SU-DHL-6 (cell line): Measurements from ENCODE around the gene GLIS2.

ENCODE experiments used
- EZH2phosphoT487 ChIP-seq: fragments of 200-600 bp; sonication (generic), shearing (Covaris generic); conservative IDR thresholded peaks from 2 replicates; pipeline ENCODE4 v1.6.1; 2018; ENCODE audit warnings: mild to moderate bottlenecking, antibody characterized with exemption, low read length, moderate library complexity, mixed read lengths
- TF ChIP-seq, protein P1 (sequence below): fragments of 200-600 bp; sonication (generic); IDR thresholded peaks from one replicate; pipeline ENCODE4 v1.5.1; 2017; ENCODE audit warnings: antibody characterized with exemption, mild to moderate bottlenecking, low read length, moderate library complexity; ENCODE audit not compliant: insufficient read depth, poor library complexity, severe bottlenecking

DNA sequence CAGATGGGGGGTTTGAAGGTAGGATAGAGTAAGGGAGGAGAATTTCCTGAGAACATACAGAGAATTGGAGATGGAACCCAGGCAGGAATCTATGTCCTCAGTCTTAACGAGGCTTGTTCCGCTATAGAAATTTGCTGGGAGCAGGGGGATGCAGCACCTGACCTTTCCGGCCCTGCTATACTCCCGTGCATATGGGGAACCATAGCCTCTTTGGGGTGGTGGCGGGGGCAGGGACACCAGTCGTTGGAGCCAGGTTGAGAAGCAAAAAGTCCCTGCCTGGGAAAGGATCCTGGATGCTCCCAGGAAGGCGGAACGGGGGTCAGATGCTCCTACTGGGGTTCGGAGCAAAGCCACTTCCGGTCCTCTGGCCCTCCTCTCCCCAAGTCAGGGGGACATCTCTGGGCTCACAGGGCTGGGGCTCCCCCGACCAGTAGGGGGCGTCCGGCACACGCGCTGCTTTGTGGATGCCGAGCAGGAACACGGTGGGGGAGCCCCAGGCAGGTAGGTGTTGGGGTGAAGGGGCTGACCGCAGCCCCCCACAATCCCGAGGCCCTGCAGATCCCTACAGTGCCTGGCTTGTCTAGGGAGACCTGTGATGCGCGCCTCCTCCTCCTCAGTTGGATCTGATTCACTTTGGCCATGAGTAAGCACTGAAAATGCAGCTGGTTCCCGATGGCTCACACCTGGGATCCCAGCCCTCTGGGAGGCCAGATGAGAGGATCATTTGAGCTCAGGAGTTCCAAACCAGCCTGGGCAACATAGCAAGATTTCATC, 27.5 kb upstream of the GLIS2 start:
- TF ChIP-seq, protein P1, sequence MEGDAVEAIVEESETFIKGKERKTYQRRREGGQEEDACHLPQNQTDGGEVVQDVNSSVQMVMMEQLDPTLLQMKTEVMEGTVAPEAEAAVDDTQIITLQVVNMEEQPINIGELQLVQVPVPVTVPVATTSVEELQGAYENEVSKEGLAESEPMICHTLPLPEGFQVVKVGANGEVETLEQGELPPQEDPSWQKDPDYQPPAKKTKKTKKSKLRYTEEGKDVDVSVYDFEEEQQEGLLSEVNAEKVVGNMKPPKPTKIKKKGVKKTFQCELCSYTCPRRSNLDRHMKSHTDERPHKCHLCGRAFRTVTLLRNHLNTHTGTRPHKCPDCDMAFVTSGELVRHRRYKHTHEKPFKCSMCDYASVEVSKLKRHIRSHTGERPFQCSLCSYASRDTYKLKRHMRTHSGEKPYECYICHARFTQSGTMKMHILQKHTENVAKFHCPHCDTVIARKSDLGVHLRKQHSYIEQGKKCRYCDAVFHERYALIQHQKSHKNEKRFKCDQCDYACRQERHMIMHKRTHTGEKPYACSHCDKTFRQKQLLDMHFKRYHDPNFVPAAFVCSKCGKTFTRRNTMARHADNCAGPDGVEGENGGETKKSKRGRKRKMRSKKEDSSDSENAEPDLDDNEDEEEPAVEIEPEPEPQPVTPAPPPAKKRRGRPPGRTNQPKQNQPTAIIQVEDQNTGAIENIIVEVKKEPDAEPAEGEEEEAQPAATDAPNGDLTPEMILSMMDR = peak; percentile 97
- TF ChIP-seq EZH2phosphoT487 = no peak
